OCI-LY1 (cell line): ENCODE measurements around the gene ANKHD1.

Experiments used
- H2AFZ ChIP-seq: fragments of 200-600 bp; sonication (generic), shearing (Covaris generic); 2 replicates; pipeline ENCODE4 v1.6.0; 2014; ENCODE audit warnings: antibody characterized with exemption, mild to moderate bottlenecking, low read length
- H3F3A ChIP-seq: fragments of 200-600 bp; sonication (generic), shearing (Covaris generic); 2 replicates; pipeline ENCODE4 v1.6.0; 2014; ENCODE audit warnings: mild to moderate bottlenecking, antibody characterized with exemption, low read length, moderate library complexity; ENCODE audit not compliant: insufficient read depth
- H3K27ac ChIP-seq: fragments of 200-600 bp; sonication (generic); 2 replicates; pipeline ENCODE4 v1.5.1; 2014; ENCODE audit warnings: low read length, mixed run types, mild to moderate bottlenecking, low read depth; ENCODE audit not compliant: poor library complexity, severe bottlenecking
- H3K27me3 ChIP-seq: fragments of 200-600 bp; sonication (generic); 2 replicates; pipeline ENCODE4 v1.6.0; 2014; ENCODE audit warnings: antibody characterized with exemption, mild to moderate bottlenecking, low read length, moderate library complexity; ENCODE audit not compliant: insufficient read depth
- H3K36me3 ChIP-seq: fragments of 200-600 bp; sonication (generic); 2 replicates; pipeline ENCODE4 v1.6.1; 2014; ENCODE audit warnings: mild to moderate bottlenecking, antibody characterized with exemption, low read length, moderate library complexity, mixed read lengths; ENCODE audit not compliant: insufficient read depth
- H3K4me1 ChIP-seq: fragments of 200-600 bp; sonication (generic); 2 replicates; pipeline ENCODE4 v1.5.1; 2014; ENCODE audit warnings: mild to moderate bottlenecking, low read length, moderate library complexity; ENCODE audit not compliant: insufficient read depth, severe bottlenecking
- H3K4me2 ChIP-seq: fragments of 200-600 bp; sonication (generic), shearing (Covaris generic); 2 replicates; pipeline ENCODE4 v1.6.1; 2014; ENCODE audit warnings: low read length
- H3K4me3 ChIP-seq: fragments of 200-600 bp; sonication (generic); 2 replicates; pipeline ENCODE4 v1.5.1; 2014; ENCODE audit warnings: low read length, low read depth, mild to moderate bottlenecking, mixed read lengths; ENCODE audit not compliant: poor library complexity, severe bottlenecking
- H3K79me2 ChIP-seq: fragments of 200-600 bp; shearing (Covaris generic); 2 replicates; pipeline ENCODE4 v1.6.1; 2016; ENCODE audit warnings: mixed run types, low read length, mixed read lengths; ENCODE audit not compliant: insufficient read depth
- H3K9ac ChIP-seq: fragments of 200-600 bp; sonication (generic), shearing (Covaris generic); 2 replicates; pipeline ENCODE4 v1.6.1; 2014; ENCODE audit warnings: mild to moderate bottlenecking, low read length, mixed read lengths
- H3K9me2 ChIP-seq: fragments of 200-600 bp; sonication (generic), shearing (Covaris generic); 2 replicates; pipeline ENCODE4 v1.6.1; 2014; ENCODE audit warnings: low read depth, mild to moderate bottlenecking, low read length, mixed read lengths
- H3K9me3 ChIP-seq: fragments of 200-600 bp; shearing (Covaris generic); 2 replicates; pipeline ENCODE4 v1.6.1; 2014; ENCODE audit warnings: low read length, mixed read lengths
- H4K20me1 ChIP-seq: fragments of 200-600 bp; sonication (generic), shearing (Covaris generic); 2 replicates; pipeline ENCODE4 v1.6.0; 2016; ENCODE audit warnings: mild to moderate bottlenecking, low read length; ENCODE audit not compliant: insufficient read depth
- CTCF ChIP-seq: fragments of 200-600 bp; sonication (generic), shearing (Covaris generic); IDR thresholded peaks from 2 replicates; pipeline ENCODE4 v1.5.1; 2017; ENCODE audit warnings: mild to moderate bottlenecking, antibody characterized with exemption, low read length, moderate library complexity, mixed read lengths
- EZH2 ChIP-seq: fragments of 200-600 bp; sonication (generic), shearing (Covaris generic); IDR thresholded peaks from 2 replicates; pipeline ENCODE4 v1.8.0; 2017; ENCODE audit warnings: borderline replicate concordance, mixed run types, mild to moderate bottlenecking, antibody characterized with exemption, low read length, moderate library complexity, mixed read lengths

The ANKHD1 gene

GRCh38 chr5:140558542-140558941 is 156.9 kb downstream of the ANKHD1 start:
- Histone ChIP-seq H3K9ac (no peak overlapping the region), H3K9me3 (no peaks in the 10 kb centered on the region), H3K4me2 (no peak overlapping the region), H3K36me3 (peaks cover 8% of the 10 kb centered on the region; the same call in 1 of the 2 replicates), H2AFZ (no peak overlapping the region), H3K79me2 (peaks cover 17% of the 10 kb centered on the region), H3K9me2 (no peaks in the 10 kb centered on the region), H3K27ac (no peak overlapping the region), H3K4me1 (peaks cover 37% of the 10 kb centered on the region), H3K4me3 (no peak overlapping the region), H3K27me3 (no peaks in the 10 kb centered on the region), H3F3A (no peaks in the 10 kb centered on the region), H4K20me1 (no peaks in the 10 kb centered on the region)
- TF ChIP-seq EZH2 (no peak), CTCF (no peak)

DNA sequence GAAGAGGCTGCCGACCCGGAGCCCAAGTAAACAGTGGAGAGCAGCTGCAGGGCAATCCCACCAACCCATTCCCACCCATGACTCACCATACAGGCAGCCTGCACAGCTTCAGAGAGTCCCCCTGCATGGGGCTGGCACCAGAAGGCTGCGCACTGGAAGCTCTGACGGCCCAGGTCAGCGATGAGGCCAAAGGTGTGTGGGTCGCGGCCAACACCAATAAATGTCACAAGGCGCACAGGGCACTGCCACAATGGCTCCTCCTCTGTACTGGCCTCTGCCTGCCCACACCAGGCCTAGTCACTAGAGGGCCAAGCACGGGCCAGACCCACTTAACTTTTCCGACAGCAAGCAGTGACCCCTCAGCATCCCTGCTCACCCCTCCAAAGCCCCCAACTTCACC is 158.6 kb downstream of the ANKHD1 start:
- Histone ChIP-seq H3K9ac (no peak overlapping the region), H3K4me2 (no peak overlapping the region), H3K4me1 (peaks cover 31% of the 10 kb centered on the region), H3K27ac (no peak overlapping the region), H3K79me2 (peaks cover 16% of the 10 kb centered on the region), H3K9me3 (no peaks in the 10 kb centered on the region), H3F3A (no peaks in the 10 kb centered on the region), H4K20me1 (no peaks in the 10 kb centered on the region), H3K27me3 (no peaks in the 10 kb centered on the region), H2AFZ (no peak overlapping the region), H3K4me3 (no peak overlapping the region), H3K36me3 (no peaks in the 10 kb centered on the region; the same call in 1 of the 2 replicates), H3K9me2 (no peaks in the 10 kb centered on the region)
- TF ChIP-seq CTCF (no peak), EZH2 (no peak)

DNA sequence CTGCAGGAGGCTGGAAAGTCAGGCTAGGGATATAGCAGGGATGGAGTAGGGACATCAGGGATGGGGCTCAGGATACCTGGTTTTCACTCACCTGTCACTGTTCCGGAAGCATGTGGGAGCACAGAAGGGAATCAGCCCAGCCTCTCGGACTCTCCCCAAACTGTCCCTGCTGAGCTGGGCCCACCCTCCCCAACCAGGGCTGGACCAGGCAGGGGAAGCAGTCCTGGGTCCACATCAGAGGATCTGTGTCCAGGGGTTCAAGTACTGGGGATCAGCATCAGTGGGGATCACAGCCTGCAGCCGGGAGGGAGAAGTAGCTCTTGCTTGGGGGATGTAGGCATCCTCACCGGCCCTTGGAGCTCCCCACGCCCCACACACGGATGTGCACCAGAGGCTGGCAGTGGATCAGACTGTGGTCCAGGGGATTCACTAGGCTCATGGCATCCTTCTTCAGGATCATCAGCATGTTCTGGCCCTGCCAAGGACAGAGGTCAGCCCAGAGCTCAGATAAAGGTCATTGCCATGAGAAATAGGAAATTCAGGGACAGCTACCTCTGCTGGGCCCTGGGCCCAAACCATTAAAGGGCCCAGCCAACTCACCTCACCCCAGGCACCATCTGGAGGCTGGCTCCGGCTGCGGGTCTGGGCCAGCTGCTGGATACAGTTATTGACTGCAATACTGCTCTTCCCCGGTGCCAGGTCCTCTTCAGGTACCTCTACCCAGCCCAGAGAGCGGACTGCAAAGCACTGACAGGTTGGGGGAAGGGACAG is 160.3 kb downstream of the ANKHD1 start:
- Histone ChIP-seq H4K20me1 (no peaks in the 10 kb centered on the region), H2AFZ (no peak overlapping the region), H3K4me2 (no peak overlapping the region), H3K9ac (no peak overlapping the region), H3K4me3 (no peak overlapping the region), H3K27me3 (no peaks in the 10 kb centered on the region), H3K27ac (no peak overlapping the region), H3K4me1 (peaks cover 32% of the 10 kb centered on the region), H3K36me3 (peaks cover 7% of the 10 kb centered on the region), H3F3A (no peaks in the 10 kb centered on the region), H3K9me2 (no peaks in the 10 kb centered on the region), H3K79me2 (no peaks in the 10 kb centered on the region), H3K9me3 (no peaks in the 10 kb centered on the region)
- no peak for TF ChIP-seq EZH2
- TF ChIP-seq CTCF, result no peak
